Measurements from ENCODE around the gene UPK1A.

Gene UPK1A

GRCh38 chr19:35666251-35666913 lies at the start of gene UPK1A:
UPK1A (plus strand) TSS chr19:35666517; CDS start chr19:35666813, 296 bp downstream.
- DNase-seq (ENCODE audit: low read depth) = no peak

GRCh38 chr19:35618857-35619256 lies 47.5 kb upstream of the UPK1A start:
- no peak for DNase-seq (ENCODE audit: low read depth)

- DNase-seq (ENCODE audit: low read depth) = no peak
These were observed 46.9 kb upstream of the UPK1A start for GRCh38 chr19:35619290-35619923.

GRCh38 chr19:35620001-35620400 lies 46.3 kb upstream of the UPK1A start:
- DNase-seq (ENCODE audit: low read depth) = no peak

GRCh38 chr19:35621708-35622107 lies 44.6 kb upstream of the UPK1A start:
- DNase-seq (ENCODE audit: low read depth) = no peak

- DNase-seq (ENCODE audit: low read depth) = no peak
These were observed 43.6 kb upstream of the UPK1A start for GRCh38 chr19:35622750-35623149.

DNA sequence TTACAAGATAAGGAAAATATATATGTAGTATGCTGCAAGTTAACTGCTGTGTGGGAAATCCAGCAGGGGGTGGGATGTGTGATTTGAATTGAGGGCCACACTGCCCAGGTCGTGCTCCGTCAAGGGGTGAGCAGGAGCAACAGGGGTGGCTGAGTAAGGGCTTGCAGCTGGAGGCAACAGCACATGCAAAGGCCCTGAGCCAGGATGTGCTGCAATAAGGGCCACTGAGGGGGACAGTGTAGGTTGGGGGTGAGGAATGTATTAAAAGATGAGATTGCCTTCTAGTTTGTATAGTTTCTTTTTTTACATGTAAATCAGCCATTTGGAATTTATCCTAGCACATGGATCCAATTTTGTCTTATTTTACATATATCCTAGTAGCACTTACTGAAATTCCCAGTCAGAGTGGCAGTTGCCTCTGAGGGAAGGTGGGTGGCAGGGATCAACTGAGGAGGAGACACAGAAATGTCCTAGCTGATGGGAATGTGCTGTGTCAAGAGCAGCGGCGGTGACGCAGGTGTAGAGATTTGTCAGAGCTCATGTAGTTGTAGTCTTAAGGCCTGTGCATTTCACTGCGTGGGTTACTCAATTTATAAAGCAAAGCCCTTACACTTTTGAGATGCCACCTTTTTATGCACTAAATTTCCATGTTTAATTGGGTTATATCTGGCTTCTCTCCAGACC lies 42.8 kb upstream of the UPK1A start:
- DNase-seq (ENCODE audit: low read depth) = no peak

DNA sequence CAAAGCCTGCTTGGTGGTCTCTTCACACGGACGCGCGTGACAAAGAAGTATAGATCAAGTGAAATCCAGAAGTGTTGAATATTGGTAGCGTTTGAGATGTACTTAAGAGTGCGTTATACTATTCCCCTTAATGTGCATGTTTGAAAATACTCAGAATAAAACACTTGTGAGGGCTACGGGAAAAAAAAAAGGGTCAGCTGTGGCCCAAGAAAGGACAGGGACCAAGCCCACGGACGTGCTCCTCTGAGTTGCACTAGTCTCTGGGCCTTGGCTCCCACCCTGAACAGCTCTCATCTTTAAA lies 38.1 kb upstream of the UPK1A start:
- DNase-seq (ENCODE audit: low read depth) = no peak

- DNase-seq (ENCODE audit: low read depth) = peak; percentile 92
These were observed 37.6 kb upstream of the UPK1A start, which contains the start of gene RBM42 for GRCh38 chr19:35628565-35629331. RBM42 (plus strand) TSS chr19:35629036; CDS start chr19:35629154, 118 bp downstream.

- DNase-seq (ENCODE audit: low read depth) = no peak
These were observed 37.0 kb upstream of the UPK1A start for GRCh38 chr19:35629332-35629633.

GRCh38 chr19:35633727-35634440 lies 32.4 kb upstream of the UPK1A start:
- DNase-seq (ENCODE audit: low read depth) = no peak

- no peak for DNase-seq (ENCODE audit: low read depth)
These were observed 29.7 kb upstream of the UPK1A start for GRCh38 chr19:35636651-35637050.

DNA sequence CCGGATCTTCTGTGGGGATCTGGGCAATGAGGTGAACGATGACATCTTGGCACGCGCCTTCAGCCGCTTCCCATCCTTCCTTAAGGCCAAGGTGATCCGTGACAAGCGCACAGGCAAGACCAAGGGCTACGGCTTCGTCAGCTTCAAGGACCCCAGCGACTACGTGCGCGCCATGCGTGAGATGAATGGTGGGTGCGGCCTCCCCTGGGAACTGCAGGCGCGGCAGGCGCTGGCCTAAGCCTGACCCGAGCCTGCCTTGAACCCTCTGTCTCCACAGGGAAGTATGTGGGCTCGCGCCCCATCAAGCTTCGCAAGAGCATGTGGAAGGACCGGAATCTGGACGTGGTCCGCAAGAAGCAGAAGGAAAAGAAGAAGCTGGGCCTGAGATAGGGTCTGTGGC lies 29.2 kb upstream of the UPK1A start:
- no peak for DNase-seq (ENCODE audit: low read depth)

GRCh38 chr19:35639321-35639639 lies 27.0 kb upstream of the UPK1A start:
- no peak for DNase-seq (ENCODE audit: low read depth)

- DNase-seq (ENCODE audit: low read depth) = no peak
These were observed 26.5 kb upstream of the UPK1A start for GRCh38 chr19:35639863-35640262.

DNA sequence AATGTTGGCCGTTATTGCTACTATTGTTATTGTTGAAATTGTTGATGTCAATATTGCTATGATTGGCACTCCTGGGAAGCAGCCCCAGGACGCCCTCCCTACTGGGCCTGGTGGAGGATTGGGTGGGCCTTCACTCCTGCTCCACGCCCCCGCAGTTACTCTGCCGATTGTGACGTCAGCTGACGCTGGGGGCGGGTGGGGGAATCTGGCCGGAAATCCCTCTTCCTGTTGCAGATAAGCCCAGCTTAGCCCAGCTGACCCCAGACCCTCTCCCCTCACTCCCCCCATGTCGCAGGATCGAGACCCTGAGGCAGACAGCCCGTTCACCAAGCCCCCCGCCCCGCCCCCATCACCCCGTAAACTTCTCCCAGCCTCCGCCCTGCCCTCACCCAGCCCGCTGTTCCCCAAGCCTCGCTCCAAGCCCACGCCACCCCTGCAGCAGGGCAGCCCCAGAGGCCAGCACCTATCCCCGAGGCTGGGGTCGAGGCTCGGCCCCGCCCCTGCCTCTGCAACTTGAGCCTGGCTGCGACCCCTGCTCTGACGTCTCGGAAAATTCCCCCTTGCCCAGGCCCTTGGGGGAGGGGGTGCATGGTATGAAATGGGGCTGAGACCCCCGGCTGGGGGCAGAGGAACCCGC lies 24.7 kb upstream of the UPK1A start, which contains the start of gene ETV2:
Gene ETV2 (plus strand): TSS at position 231 of the 637 bp plus-strand sequence. CDS start 716 bp downstream, outside the sequence.
- DNase-seq (ENCODE audit: low read depth) = no peak

DNA sequence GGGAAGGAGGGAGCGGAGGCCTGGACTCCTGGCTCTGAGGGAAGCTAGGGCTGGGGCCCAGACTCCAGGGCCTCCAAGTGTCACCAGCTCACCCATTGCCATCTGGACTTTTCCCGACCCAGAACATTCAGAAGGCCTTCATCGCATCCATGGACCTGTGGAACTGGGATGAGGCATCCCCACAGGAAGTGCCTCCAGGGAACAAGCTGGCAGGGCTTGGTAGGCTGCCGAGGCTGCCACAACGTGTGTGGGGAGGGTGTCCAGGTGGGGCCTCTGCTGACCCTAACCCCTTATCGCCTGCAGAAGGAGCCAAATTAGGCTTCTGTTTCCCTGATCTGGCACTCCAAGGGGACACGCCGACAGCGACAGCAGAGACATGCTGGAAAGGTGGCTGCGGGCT lies 24.0 kb upstream of the UPK1A start:
- no peak for DNase-seq (ENCODE audit: low read depth)

DNA sequence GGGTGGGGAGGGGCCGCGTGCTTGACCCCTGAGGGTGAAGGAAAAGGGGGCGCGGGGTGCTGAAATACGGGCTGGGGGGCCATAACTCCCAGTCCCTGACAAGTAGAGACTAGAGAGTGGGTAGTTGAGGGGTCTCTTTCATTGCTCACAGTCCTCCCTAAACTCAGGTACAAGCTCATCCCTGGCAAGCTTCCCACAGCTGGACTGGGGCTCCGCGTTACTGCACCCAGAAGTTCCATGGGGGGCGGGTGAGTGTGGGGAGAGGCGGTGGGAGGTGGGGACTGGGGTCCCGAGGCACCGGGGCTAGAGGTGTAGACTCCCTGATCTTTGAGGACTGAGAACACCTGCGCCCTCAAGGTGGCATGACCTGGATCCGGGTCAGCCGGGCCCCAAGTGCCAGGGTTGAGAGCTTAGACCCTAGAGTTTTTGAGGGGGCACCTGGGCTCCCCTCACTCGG lies 23.5 kb upstream of the UPK1A start:
- no peak for DNase-seq (ENCODE audit: low read depth)

- peak; percentile 66 for DNase-seq (ENCODE audit: low read depth)
These were observed 22.8 kb upstream of the UPK1A start for GRCh38 chr19:35643255-35644205.

GRCh38 chr19:35644206-35644986 lies 21.9 kb upstream of the UPK1A start:
- DNase-seq (ENCODE audit: low read depth) = peak; percentile 91

Data from activated T-helper 1 cell treated with Interleukin-2 at 50 U/mL for 16 hours (primary cell).